SK-MEL-5 (cell line): ENCODE results near the gene PTGDR. TPM values are rescaled to one million over a fixed set of nuclear protein-coding genes. Genes with fewer than 3 reads are reported as not detected.

Experiments used
- DNase-seq: peaks from one replicate; pipeline ENCODE4 v3.0.0-alpha.2; 2016; ENCODE audit warnings: low read depth, low spot score
- in situ Hi-C: cut with HindIII; loops from 2 replicates; pipeline ENCODE4 v1.10.0; 2016; ENCODE audit warnings: low sequenced_read_pairs, high pct_unique_total_duplicates, low pct_unique_long_range_greater_than_20kb
- polyA plus RNA-seq, 2 experiments: library from polyadenylated mRNA; depleted of rRNA; stranded (reverse); fragments of >200 nt; gene quantifications; 2 replicates each; pipeline ENCODE4 v1.2.3, GENCODE V29; 2015
- total RNA-seq: library from RNA; depleted of rRNA; stranded (reverse); fragments of >200 nt; shearing (Covaris generic); gene quantifications from 2 replicates; pipeline ENCODE4 v1.2.3, GENCODE V29; 2014; rRNA removed

Gene PTGDR, protein sequence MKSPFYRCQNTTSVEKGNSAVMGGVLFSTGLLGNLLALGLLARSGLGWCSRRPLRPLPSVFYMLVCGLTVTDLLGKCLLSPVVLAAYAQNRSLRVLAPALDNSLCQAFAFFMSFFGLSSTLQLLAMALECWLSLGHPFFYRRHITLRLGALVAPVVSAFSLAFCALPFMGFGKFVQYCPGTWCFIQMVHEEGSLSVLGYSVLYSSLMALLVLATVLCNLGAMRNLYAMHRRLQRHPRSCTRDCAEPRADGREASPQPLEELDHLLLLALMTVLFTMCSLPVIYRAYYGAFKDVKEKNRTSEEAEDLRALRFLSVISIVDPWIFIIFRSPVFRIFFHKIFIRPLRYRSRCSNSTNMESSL
- total RNA-seq: not detected in 2 replicates
- polyA plus RNA-seq (2015; cell fraction: cytosol; rRNA removed): not detected in 2 replicates
- polyA plus RNA-seq (2015; cell fraction: nucleus; rRNA removed): not detected in 2 replicates

- in situ Hi-C loops: no loop called here
- DNase-seq: no peak
Observed at GRCh38 chr14:52267501-52268278, at the start of gene PTGDR. Gene PTGDR (plus strand): TSS chr14:52267698. CDS start chr14:52267815, 117 bp downstream.

GRCh38 chr14:52219488-52220084 is 47.9 kb upstream of the PTGDR start:
- no peak for DNase-seq
- in situ Hi-C loops: no loop called here

- no peak for DNase-seq
- in situ Hi-C loops: no loop called here
Observed at GRCh38 chr14:52220924-52221811, 46.3 kb upstream of the PTGDR start.

DNA sequence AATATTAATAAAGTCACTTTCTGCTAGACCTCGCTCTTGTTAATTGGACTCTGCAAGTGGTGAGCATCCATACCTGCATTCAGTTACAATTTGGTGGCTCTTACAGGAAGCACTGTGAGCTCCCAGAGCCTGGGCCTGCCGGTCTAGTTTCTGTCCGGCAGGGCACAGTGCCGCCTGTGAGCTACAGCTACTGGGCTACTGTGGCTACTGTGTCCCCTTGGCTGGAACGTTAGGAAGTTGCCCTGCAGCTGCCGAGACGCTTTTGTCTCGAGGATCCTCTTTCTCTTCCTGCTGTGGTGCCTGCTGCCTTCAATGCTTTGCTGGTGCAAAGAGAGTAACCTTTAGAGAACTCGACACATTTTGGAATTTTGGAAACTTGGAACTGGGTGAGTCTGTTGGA is 44.6 kb upstream of the PTGDR start:
- DNase-seq: no peak
- in situ Hi-C loops: no loop called here

DNA sequence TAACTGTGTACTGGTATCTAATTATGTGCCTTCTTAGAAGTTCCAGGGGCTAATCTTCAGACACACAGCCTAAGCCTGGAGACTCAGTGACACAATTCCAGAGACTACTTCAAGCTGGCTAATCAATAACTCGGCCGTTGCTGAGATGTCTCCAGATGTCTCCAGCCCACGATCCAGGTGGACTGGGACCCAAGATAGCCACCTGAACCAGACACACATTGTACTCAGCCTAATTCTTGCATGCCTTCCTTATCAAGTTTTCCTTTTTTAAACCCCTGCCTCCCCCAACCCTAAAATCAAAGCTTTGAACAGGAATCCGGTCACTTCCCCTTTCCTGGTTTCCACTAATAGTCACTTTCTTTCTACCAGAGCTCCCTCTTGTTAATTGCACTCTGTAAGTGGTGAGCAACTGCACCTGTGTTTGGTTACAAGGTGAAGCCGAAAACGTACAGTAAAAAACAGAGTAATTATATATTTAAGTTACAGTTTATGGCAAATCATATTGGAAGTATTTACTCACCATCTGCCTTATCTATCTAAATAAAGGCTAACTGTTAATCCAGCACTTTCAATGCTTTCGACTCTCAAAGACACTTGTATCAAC is 39.8 kb upstream of the PTGDR start:
- in situ Hi-C loops: no loop called here

DNA sequence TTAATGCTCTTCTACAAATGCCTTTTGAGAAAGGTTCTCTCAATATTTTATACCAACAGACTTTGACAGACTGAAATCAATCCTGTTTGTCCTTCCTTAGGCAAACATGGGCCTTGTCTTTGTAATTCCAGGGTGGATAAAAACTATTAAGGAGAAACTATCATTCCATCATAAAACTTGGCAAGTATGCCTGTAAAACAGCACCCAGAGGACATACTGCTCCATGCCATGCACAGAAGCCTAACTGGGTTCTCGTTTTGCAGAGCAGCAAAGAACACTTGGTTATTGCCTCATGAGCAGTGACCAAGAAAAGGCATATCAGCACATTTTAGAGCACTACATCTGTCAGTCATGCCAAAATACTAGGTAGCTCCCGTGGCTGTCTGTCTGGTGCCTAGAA is 33.8 kb upstream of the PTGDR start:
- no peak for DNase-seq
- in situ Hi-C loops: no loop called here

More for the DNA sequence above, 39.8 kb upstream of the PTGDR start:
- DNase-seq: no peak

GRCh38 chr14:52235434-52235833 is 32.1 kb upstream of the PTGDR start:
- DNase-seq: no peak
- in situ Hi-C loops: no loop called here

- in situ Hi-C loops: no loop called here
- no peak for DNase-seq
Observed at GRCh38 chr14:52235866-52236510, 31.5 kb upstream of the PTGDR start.

DNA sequence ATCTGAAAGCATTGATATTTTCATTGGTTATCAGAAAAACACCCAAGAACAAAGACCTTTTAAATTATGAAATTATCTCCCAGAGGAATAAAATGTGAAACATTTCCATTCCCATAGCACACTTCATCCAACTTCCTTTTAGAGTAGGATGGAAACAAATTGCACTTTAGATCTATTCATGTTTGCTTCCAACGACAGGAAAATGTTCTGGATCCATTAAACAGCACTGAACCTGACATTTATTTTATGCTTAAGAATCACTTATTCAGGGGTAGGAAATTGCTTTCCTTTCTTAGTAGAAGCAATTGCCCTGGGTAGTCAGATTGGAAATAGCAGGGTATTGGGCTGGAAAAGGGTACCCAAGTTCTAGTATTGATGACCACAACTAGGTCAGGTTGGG is 28.8 kb upstream of the PTGDR start:
- in situ Hi-C loops: no loop called here

GRCh38 chr14:52240623-52241022 is 26.9 kb upstream of the PTGDR start:
- in situ Hi-C loops: no loop called here
- no peak for DNase-seq

More for the DNA sequence above, 28.8 kb upstream of the PTGDR start:
- DNase-seq: no peak

DNA sequence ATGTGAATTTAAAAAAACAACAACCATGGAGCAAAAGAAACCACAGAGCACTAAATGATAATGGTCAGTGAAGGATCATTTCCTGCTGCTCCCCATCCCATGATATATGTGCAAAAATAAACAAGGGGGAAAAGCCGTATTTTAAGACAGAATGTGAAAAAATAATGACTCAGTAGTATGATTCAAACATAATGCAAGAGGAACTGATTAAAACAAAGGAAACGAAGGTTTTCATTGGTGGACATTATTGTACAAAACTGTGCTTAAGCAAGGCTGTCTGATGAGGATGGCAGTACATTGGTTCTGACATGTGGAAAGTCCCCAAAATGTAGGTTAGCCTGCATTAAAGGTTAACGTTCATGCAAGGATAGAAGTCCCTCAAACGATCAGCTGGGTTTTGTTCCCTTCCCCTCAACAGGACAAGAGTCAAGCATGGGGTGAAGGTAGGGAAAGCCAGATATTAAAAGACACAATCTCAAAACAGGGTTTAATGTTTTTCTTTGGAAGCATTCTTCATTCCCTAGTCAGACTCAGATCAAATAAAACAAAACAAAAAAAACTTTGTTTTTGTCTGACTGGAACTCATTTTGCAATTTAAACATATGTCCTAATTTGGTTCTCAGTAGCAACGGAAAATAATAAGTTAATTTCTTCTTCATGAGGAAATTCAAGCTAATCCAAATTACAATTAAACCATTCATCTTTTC is 26.3 kb upstream of the PTGDR start:
- in situ Hi-C loops: no loop called here
- no peak for DNase-seq

DNA sequence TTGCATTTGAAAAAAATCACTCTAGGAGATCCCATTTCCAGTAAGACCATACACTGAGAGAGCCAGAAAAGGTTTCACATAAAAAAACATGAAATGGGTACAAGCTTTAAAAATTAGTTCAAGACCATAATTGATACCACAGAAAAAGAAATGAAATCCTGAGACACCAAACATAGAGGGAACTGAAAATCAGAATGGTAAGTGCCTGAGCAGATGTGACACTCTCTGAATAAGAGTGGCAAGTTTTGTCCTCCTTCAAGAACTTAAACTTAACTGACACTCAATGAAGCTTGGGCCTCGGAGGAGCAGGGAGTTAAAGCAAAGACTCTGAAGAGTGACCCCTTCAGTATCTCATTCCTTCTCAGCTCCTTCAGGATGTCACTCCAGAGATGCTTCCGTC is 23.2 kb upstream of the PTGDR start:
- in situ Hi-C loops: no loop called here
- DNase-seq: no peak

- DNase-seq: no peak
- in situ Hi-C loops: no loop called here
Observed at GRCh38 chr14:52244997-52245396, 22.5 kb upstream of the PTGDR start.

- no peak for DNase-seq
- in situ Hi-C loops: no loop called here
Observed at GRCh38 chr14:52248057-52248456, 19.4 kb upstream of the PTGDR start.

DNA sequence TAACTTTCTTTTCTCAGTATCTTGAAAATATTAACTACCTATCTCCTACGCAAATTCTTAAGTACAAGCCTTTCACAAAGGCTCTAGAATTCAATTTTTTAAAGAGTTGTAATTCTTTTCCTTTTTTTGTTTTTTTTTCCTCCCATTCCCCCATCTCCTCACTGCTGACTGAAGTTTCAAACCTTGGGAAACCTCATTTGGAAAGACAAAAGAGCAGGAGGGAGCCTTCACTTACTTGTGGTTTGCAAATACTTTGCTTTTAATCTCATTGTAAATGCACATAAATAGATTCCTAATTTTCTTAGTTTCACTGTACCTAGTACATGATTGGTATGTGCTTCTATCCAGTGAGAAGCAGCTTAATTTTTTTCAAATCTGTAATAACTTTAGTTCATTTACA is 15.8 kb upstream of the PTGDR start:
- DNase-seq: no peak
- in situ Hi-C loops: no loop called here

DNA sequence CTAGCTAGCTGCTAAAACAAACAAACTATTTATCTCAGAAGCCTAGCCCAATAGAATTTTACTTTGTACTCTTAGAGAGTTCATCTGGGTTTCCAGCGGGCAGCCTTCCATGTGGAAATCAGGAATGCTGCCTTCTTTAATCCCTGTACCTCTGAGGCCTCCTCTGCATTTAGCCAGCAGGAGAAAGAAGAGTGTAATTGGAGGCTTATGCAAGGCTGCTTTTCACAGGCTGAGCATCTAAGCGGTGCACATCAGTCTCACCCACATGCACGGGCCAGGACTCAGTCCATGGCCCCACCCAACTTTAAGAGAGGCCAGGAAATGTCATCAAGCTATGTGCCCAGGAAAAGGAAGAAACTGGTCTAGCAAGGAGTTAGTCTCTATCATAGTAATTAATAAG is 14.0 kb upstream of the PTGDR start:
- in situ Hi-C loops: no loop called here
- DNase-seq: no peak
